SJCRH30 (cell line): Measurements from ENCODE around the gene GPC5. TPM values are rescaled to one million over a fixed set of nuclear protein-coding genes. Genes with fewer than 3 reads are reported as not detected.
"Not testable (repeated sequence)": the region's sequence is repeated elsewhere in the genome, so short reads cannot be mapped to it uniquely, and the experiment has no call there.

ENCODE experiments used
- DNase-seq, 2 experiments: peaks; one replicate each; pipeline ENCODE4 v3.0.0-alpha.2; 2015 to 2020
- H3K27ac ChIP-seq: fragments of 250-450 bp; sonication (Bioruptor Pico); 2 replicates; pipeline ENCODE4 v1.5.1; 2020; ENCODE audit warnings: mild to moderate bottlenecking, moderate library complexity
- H3K27me3 ChIP-seq: fragments of 250-450 bp; sonication (Bioruptor Pico); 2 replicates; pipeline ENCODE4 v1.5.1; 2020; ENCODE audit warnings: mild to moderate bottlenecking, moderate library complexity
- H3K36me3 ChIP-seq: fragments of 250-450 bp; sonication (Bioruptor Pico); 2 replicates; pipeline ENCODE4 v1.5.1; 2020; ENCODE audit warnings: mild to moderate bottlenecking, moderate library complexity
- H3K4me1 ChIP-seq: fragments of 250-450 bp; sonication (Bioruptor Pico); 2 replicates; pipeline ENCODE4 v1.5.1; 2020; ENCODE audit warnings: mild to moderate bottlenecking, moderate library complexity
- H3K4me3 ChIP-seq: fragments of 250-450 bp; sonication (Bioruptor Pico); 2 replicates; pipeline ENCODE4 v1.5.1; 2020; ENCODE audit warnings: mild to moderate bottlenecking, moderate library complexity
- H3K9me3 ChIP-seq: fragments of 250-450 bp; sonication (Bioruptor Pico); replicated peaks from 2 replicates; pipeline ENCODE4 v1.5.1; 2020; ENCODE audit warnings: mild to moderate bottlenecking, moderate library complexity
- total RNA-seq: library from RNA; depleted of rRNA; stranded (reverse); fragments of >200 nt; shearing (Covaris generic); gene quantifications from 2 replicates; pipeline ENCODE4 v1.2.3, GENCODE V29; 2014

GPC5 gene
- total RNA-seq, 1 experiment from 2014 or later, result 0.49 TPM

DNA sequence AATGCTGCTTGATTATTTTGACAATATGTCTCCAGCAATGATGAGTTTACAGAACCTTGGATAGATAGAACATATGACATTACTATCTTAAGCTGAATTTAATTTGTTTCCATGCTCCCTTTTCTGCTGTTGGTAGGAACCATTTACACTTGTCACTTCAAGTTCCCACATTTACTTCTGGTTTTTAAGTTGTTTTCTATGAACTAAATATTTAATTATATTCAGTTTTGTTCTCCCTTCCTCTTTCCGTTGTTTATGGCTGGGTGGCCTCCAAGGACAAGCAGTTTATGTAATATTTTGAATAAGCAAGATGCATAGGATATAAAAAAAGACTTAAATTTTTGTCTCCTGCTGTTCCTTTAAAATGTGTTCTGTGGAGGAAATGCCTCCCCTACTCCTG is 860.6 kb downstream of the GPC5 start:
- Histone ChIP-seq H3K27me3 (no peaks in the 10 kb centered on the region), H3K4me1 (no peaks in the 10 kb centered on the region), H3K36me3 (no peaks in the 10 kb centered on the region), H3K4me3 (no peak overlapping the region), H3K9me3 (no peaks in the 10 kb centered on the region), H3K27ac (no peak overlapping the region)
- DNase-seq, result no peak

DNA sequence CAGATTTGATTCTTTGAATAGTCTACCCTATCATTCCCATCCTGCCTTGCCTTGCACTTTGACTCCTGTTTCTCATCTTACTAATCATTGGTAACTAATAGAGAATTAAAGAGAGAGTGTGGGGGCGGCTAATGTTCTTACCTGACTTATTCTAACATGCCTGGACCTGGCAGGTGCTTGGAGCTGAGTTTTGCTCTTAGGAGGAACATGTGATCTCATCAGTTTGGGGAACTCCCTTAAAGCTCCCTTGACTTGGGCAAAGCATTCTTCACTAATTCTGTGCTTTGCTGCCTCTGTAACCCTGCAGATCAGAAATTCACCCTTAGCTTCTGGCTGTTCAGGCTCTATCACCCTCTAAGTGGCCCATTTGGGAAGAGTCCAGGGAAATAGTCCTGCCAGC is 861.1 kb downstream of the GPC5 start:
- H3K4me3 ChIP-seq, result no peak overlapping the region
- no peak overlapping the region for H3K27ac ChIP-seq
- no peaks in the 10 kb centered on the region for H3K36me3 ChIP-seq
- no peaks in the 10 kb centered on the region for H3K9me3 ChIP-seq
- H3K27me3 ChIP-seq, result no peaks in the 10 kb centered on the region
- H3K4me1 ChIP-seq, result no peaks in the 10 kb centered on the region
- DNase-seq, result no peak

DNA sequence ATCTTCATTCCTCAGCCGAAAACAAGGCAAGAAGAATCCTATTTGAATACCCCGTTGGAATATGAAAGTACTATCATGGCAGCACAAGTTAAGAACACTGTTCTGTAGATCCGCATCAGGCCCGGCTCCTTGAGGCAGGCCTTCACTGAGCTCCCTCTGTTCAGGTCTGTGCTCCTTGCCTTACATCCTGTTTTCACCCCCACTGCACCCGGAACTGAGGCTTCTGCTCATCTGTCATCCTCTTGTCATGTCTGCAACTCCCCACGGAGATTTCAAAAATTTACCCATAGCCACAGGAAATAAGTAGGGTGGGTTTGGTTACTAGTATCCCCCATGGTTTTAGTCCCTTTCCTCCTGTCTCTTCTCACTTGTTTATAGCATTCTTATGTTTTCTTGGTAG is 861.9 kb downstream of the GPC5 start:
- DNase-seq, result no peak
- no peaks in the 10 kb centered on the region for H3K27me3 ChIP-seq
- H3K9me3 ChIP-seq, result no peaks in the 10 kb centered on the region
- H3K36me3 ChIP-seq, result no peaks in the 10 kb centered on the region
- no peaks in the 10 kb centered on the region for H3K4me1 ChIP-seq
- no peak overlapping the region for H3K27ac ChIP-seq
- H3K4me3 ChIP-seq, result no peak overlapping the region

DNA sequence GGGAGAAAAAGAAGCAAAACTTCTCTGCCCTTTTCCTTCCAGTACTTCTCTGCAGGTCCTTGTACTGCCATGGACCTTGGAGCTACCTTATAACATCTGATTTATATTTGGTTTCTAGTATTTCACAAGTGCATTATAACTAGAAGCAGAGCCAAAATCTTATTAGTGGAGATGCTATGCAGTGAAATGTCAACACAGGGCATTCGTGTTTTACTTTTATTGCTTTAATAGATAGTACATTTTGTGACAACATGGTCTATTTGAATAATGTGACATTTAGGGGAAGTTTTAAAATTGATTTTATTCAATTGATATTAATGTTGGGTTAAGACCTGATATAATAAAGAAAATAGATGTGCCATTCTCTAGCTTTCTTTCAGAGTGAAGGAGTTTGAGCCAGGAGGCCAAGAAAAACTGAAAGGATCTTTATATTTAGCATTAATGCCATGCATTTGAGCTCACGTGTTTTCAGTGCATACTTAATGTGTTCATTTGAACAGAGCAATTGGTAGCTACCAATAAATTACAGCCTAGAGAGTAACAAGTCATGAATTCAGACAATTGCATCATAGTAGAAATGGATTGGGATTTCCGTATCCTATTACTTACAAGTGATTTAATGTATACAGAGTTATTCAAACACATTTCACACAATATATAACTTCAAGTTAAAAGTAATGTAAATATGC is 863.8 kb downstream of the GPC5 start:
- Histone ChIP-seq H3K36me3 (no peaks in the 10 kb centered on the region), H3K4me1 (no peaks in the 10 kb centered on the region), H3K27ac (no peak overlapping the region), H3K4me3 (no peak overlapping the region), H3K9me3 (no peaks in the 10 kb centered on the region), H3K27me3 (no peaks in the 10 kb centered on the region)
- no peak for DNase-seq

DNA sequence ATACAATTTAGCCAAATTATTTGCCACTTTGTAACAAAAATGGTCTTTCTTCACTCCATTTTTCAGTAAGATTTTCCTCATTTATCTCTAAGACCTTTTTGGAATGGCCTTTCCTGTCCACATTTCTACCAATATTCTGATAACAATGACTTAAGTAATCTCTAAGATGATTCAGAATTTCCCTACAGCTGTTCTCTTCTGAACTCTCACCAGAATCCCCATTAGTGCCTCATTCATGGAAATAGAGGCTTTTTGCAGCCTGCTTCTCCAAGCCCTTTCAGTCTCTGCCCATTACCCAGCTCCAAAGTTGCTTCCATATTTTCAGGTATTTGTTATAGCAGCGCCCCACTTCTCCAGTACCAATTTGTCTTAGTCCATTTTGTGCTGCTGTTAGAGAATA is 867.0 kb downstream of the GPC5 start:
- Histone ChIP-seq H3K27me3 (no peaks in the 10 kb centered on the region), H3K36me3 (no peaks in the 10 kb centered on the region), H3K4me3 (no peak overlapping the region), H3K9me3 (no peaks in the 10 kb centered on the region), H3K27ac (no peak overlapping the region), H3K4me1 (no peaks in the 10 kb centered on the region)
- no peak for DNase-seq

DNA sequence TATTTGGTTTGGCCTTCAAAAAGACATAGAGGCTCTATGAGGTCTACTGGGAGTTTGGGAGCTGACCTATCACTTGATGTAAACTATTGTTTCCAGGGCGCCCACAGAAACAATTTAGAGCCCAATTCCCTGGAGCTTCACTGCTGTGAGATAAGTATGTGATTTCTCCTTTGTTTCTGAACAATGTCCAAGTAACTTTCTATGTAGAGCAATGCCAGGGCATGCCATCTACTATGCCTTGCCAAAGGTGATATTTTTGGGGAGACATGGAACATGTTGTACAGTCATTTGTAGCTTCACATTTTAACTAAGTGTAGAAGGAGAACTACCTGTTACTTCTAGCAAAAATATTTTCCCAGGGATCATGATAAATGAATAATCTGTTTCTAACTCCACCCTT is 872.6 kb downstream of the GPC5 start:
- no peak overlapping the region for H3K4me3 ChIP-seq
- H3K27me3 ChIP-seq, result no peaks in the 10 kb centered on the region
- H3K36me3 ChIP-seq, result no peaks in the 10 kb centered on the region
- no peaks in the 10 kb centered on the region for H3K9me3 ChIP-seq
- no peak for DNase-seq
- H3K27ac ChIP-seq, result no peak overlapping the region
- no peaks in the 10 kb centered on the region for H3K4me1 ChIP-seq

DNA sequence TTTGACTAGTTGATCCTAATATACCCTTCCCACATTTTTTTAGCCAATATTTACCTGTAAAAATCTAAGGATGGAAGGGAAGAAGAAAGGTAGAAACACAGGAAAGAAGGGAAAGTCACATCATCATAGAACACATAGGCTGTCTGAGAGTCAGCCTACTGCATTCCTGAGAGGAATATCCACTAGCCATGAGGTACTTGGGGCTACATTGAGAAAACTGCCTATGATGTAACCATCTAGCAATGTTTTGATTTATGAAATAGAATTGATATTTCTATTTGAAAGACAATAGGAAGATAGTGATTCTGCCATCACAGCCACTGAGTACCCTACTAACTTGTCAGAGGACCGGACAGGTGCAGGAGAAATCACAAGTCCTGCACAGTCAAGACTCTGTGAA is 873.8 kb downstream of the GPC5 start:
- no peaks in the 10 kb centered on the region for H3K36me3 ChIP-seq
- H3K4me1 ChIP-seq, result no peaks in the 10 kb centered on the region
- H3K27me3 ChIP-seq, result no peaks in the 10 kb centered on the region
- no peak for DNase-seq
- no peak overlapping the region for H3K4me3 ChIP-seq
- no peak overlapping the region for H3K27ac ChIP-seq
- no peaks in the 10 kb centered on the region for H3K9me3 ChIP-seq

DNA sequence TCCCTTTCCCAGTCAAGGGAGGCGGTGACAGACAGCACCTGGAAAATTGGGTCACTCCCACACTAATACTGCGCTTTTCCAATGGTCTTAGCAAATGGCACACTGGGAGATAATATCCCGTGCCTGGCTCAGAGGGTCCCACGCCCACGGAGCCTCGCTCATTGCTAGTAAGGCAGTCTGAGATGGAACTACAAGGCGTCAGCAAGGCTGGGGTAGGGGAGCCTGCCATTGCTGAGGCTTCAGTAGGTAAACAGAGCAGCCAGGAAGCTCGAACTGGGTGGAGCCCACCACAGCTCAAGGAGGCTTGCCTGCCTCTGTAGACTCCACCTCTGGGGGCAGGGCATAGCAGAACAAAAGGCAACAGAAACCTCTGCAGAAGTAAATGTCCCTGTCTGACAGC is 882.6 kb downstream of the GPC5 start:
- not testable (repeated sequence) for DNase-seq, H3K4me3 ChIP-seq, H3K27ac ChIP-seq, H3K9me3 ChIP-seq, H3K27me3 ChIP-seq, H3K4me1 ChIP-seq, H3K36me3 ChIP-seq

DNA sequence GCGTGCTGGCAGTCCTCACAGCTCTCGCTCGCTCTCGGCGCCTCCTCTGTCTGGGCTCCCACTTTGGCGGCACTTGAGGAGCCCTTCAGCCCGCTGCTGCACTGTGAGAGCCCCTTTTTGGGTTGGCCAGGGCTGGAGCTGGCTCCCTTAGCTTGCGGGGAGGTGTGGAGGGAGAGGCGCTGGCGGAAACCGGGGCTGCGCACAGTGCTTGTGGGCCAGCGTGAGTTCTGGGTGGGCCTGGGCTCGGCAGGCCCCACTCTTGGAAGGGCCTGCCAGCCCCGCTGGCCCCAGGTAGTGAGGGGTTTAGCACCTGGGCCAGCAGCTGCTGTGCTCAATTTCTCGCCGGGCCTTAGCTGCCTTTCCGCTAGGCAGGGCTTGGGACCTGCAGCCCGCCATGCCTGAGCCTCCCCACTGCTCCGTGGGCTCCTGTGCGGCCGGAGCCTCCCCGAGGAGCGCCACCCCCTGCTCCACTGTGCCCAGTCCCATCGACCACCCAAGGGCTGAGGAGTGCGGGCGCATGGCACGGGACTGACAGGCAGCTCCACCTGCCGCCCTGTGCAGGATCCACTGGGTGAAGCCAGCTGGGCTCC is 892.4 kb downstream of the GPC5 start:
- H3K4me3 ChIP-seq, H3K4me1 ChIP-seq, DNase-seq, H3K36me3 ChIP-seq, H3K27me3 ChIP-seq, H3K27ac ChIP-seq, H3K9me3 ChIP-seq: not testable (repeated sequence)

DNA sequence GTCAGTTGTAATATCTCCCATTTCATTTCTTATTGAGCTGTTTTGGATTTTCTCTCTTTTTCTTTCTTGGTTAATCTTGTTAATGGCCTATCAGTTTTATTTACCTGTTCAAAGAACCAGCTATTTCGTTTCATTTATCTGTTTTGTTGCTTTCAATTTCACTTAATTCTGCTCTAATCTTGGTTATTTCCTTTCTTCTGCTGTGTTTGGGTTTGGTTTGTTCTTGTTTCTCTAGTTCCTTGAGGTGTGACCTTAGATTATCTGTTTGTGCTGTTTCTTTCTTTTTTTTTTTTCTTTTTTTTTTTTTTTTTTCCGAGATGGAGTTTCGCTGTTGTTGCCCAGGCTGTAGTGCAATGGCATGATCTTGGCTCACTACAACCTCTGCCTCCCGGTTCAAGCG is 896.1 kb downstream of the GPC5 start:
- H3K36me3 ChIP-seq, H3K4me3 ChIP-seq, H3K4me1 ChIP-seq, H3K27ac ChIP-seq, H3K9me3 ChIP-seq, DNase-seq, H3K27me3 ChIP-seq: not testable (repeated sequence)

DNA sequence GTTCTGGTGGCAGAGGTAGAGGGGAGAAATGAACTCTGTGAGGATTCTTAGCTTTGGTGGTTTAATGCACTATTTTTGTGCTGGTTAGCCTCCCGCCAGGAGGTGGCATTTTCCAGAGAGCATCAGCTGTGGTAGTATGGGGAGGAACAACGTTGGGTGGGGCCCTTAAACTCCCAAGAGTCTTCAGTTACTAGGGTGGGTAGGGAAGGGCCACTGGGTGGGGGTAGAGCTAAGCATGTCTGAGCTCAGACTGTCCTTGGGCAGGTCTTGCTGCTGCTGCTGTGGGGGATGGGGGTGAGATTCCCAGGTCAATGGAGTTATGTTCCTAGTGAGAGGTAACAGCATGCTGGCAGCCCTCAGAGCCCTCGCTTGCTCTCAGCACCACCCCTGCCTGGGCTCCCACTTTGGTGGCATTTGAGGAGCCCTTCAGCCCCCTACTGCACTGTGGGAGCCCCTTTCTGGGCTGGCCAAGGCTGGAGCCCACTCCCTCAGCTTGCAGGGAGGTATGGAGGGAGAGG is 897.8 kb downstream of the GPC5 start:
- DNase-seq, H3K36me3 ChIP-seq, H3K9me3 ChIP-seq, H3K4me3 ChIP-seq, H3K27me3 ChIP-seq, H3K27ac ChIP-seq, H3K4me1 ChIP-seq: not testable (repeated sequence)

DNA sequence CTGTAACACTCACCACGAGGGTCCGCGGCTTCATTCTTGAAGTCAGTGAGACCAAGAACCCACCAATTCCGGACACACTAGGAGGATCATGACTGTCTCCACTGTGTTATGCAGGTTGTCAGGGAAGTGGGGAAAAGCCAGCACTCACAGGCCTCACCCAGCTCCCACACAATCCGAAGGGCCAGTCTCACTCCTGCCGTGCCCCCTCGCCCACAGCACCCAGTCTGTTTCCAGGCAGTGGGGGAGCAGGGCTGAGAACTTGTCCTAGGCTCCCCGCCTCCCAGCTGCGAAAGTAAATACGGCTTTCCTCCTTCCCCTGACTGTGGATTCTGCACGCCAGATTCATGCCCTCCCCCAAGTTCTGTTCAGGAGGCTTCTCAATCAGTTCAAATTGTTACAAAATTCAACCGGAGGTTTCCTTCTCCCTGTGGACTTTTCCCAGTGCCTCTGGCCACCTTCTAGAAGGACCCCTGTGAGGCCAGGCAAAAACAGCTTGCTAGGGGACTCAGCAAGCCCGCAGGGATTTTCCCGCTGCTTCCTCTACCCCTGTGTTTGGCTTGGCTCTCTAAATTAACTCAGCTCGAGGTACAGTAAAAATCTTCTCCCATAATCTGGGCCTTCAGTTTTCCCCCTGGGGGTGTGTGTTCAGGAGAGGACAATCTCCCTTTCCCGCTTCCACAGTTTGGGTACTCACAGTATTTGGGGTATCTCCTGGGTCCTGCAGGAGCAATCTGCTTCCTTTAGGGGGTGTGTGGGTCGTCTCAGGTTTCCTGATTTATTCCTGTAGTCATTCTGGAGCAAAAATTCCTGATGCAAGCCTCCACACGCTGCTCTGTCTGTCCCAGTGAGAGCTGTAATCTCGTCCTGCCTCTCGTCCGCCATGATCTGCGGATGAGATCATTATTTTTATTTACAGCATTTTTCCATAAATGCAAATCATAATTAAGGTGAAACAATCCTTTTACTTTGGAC is 899.8 kb downstream of the GPC5 start:
- no peaks in the 10 kb centered on the region for H3K36me3 ChIP-seq
- no peaks in the 10 kb centered on the region for H3K9me3 ChIP-seq
- H3K4me1 ChIP-seq, result no peaks in the 10 kb centered on the region
- no peak overlapping the region for H3K4me3 ChIP-seq
- H3K27me3 ChIP-seq, result no peaks in the 10 kb centered on the region
- H3K27ac ChIP-seq, result no peak overlapping the region
- DNase-seq, result peak in 1 of 2 experiments; percentile 2

DNA sequence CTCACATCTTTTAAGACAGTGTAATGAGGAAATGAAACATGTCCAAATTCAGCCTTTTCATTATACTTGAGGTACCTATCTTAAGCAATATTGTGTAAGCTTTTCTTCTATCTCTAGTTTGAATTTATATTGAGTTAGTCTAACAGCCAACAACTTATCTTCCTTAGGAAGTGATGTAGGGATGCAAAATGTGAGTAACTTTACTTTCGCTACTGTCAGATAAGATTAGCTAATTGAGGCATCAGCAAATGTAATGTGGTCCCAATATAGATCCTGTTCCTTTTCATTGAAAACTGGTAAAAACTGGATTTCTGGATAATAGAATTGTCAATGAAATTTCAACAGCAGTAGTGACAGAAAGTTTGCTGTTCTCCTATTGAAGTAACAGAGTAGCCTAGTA is 902.2 kb downstream of the GPC5 start:
- Histone ChIP-seq H3K36me3 (no peaks in the 10 kb centered on the region), H3K4me3 (no peak overlapping the region), H3K27ac (no peak overlapping the region), H3K4me1 (no peaks in the 10 kb centered on the region), H3K27me3 (no peaks in the 10 kb centered on the region), H3K9me3 (no peaks in the 10 kb centered on the region)
- no peak for DNase-seq

DNA sequence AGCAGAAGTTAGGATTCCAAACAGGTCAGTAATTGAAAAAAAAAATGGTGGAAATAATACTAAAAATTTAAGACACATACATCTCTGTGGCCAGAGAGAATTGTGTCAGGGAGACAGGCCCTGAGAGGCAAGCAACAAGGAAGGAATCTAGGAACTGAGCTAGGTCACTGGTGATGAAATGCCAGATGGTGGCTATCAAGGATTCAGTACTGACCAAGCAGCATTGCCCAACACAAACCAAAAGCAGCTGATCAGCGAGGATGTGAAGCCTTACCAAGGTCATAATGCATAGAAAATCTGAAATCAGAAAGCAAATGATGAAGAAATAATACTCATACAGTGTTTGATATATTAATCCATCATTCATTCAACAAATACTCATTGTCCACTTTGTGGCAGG is 905.0 kb downstream of the GPC5 start:
- Histone ChIP-seq H3K27me3 (no peaks in the 10 kb centered on the region), H3K4me3 (no peak overlapping the region), H3K9me3 (no peaks in the 10 kb centered on the region), H3K36me3 (no peaks in the 10 kb centered on the region), H3K27ac (no peak overlapping the region), H3K4me1 (no peaks in the 10 kb centered on the region)
- DNase-seq, result no peak

DNA sequence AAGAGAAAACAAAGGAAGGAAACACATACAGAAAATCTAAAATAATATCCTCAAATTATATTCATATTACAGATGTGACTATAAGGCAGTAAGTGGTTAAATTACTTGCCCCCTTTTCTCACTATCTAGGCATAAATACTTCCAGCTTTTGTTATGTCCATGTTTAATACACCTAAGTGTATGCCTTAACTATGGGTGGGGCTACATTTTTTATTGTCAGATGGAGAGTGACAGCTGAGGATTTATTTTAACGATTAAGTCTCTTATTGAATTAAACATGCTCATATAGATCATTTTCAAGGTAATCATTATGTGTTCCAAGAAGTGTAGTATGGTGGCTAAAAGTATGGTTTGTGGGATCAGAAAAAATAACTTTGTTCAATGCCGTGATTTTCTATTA is 909.3 kb downstream of the GPC5 start:
- DNase-seq, result no peak
- no peaks in the 10 kb centered on the region for H3K4me1 ChIP-seq
- no peak overlapping the region for H3K27ac ChIP-seq
- no peaks in the 10 kb centered on the region for H3K27me3 ChIP-seq
- no peak overlapping the region for H3K4me3 ChIP-seq
- no peaks in the 10 kb centered on the region for H3K36me3 ChIP-seq
- H3K9me3 ChIP-seq, result no peaks in the 10 kb centered on the region
